HT1080 (cell line): ENCODE results near the gene KCNIP1. TPM values are rescaled to one million over a fixed set of nuclear protein-coding genes. Genes with fewer than 3 reads are reported as not detected.
"Not testable (repeated sequence)": the region's sequence is repeated elsewhere in the genome, so short reads cannot be mapped to it uniquely, and the experiment has no call there.

Experiments used
- DNase-seq: peaks from one replicate; pipeline ENCODE4 v3.0.0-alpha.2; 2015; ENCODE audit warnings: low read depth
- total RNA-seq: library from RNA; depleted of rRNA; stranded (reverse); fragments of >200 nt; shearing (Covaris generic); gene quantifications from 2 replicates; pipeline ENCODE4 v1.2.3, GENCODE V29; 2014

The KCNIP1 gene
- total RNA-seq, 1 experiment from 2014 or later = not detected

DNA sequence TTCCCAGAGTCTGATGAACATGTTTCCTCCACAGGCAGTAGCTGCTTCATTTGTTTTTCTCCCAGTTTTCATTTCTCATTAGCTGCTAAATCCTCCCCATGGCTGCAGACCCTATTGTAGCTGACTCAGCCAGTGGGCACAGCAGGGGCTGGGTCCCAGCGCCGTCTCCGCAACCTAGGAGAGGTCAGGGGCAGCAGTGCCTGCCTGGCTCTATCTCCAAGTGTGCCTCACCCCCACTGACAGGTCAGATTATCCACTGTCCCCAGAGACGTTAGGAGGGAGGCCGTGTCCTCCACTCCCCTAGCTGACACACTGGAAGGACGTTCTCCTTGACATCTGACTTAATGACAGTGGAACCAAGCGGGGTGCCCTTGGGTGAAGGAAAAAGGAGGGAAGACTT lies 31.1 kb downstream of the KCNIP1 start:
- no peak for DNase-seq

- no peak for DNase-seq
Observed at GRCh38 chr5:170536525-170536924, 32.7 kb downstream of the KCNIP1 start.

- DNase-seq = no peak
Observed at GRCh38 chr5:170537451-170538095, 33.8 kb downstream of the KCNIP1 start.

DNA sequence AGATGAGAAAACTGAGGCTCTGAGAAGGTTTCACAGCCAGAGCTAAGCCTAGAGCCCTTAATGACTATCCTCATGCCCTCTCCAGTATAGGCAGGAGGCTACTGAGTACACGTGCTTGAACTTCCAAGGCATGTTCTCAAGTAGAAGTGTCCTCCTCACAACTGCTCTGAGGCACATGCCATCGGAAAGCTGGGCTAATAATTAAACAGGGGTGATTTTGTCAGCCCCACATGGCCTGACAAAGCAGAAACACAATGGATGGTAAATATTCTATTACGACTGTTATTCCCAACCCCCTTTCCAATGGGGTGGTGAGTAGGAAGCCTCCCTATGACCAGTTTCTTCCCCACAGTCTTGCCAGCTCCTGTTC lies 34.3 kb downstream of the KCNIP1 start:
- DNase-seq = no peak

GRCh38 chr5:170538696-170539586 lies 35.1 kb downstream of the KCNIP1 start:
- no peak for DNase-seq

- DNase-seq = no peak
Observed at GRCh38 chr5:170540271-170540670, 36.5 kb downstream of the KCNIP1 start.

DNA sequence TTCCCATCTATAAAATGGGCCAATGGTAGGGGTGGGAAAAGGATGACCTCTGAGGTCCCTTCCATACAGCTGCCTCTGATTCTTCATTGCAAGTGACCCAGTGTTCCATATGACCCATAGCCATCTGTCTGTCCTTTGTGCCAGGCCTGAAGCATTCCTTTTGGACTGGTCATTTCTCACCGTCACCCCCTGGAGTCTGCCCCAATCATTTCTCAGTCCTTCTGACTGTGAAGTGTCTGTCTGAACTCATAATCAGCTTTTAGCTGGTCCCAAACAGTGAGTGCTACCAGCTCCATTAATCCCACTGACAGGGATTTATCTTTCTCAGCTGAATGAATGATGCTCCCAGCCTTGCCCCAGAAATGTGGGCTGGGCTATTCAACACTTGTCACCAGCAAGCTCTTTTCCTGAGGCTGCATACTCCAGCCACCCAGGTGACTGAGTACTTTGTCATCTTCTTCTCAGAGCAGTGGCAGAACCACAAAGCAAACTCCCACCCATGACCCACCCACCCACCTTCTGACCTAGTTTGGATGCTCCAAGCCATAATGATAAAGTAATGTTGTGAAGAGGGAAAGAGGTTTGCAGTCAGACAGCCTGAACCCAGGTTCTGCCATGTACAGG lies 37.4 kb downstream of the KCNIP1 start:
- DNase-seq = no peak

DNA sequence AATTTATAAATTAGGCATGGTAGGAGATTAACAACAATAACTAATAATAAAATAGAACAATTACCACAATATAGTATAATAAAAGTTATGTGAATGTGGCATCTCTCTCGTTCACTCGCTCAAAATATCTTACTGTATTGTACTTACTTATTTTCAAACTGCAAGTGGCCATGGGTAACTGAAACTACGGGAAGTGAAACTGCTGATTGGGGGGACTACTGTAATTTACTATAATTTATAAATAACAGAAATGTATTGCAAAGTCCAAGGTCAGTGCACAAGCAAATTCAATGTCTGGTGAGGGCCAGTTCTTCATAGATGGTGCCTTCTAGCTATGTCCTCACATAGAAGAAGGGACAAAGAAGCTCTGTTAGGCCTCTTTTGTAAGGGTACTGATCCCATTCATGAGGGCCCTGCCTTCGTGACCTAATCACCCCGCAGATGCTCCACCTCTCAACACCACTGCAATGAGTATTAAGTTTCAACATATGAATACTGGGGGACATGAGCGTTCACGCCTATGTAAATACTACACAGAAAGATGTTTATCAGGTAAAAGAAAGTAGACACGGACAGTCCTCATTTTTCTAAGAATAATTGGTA lies 39.0 kb downstream of the KCNIP1 start:
- DNase-seq = no peak

- no peak for DNase-seq
Observed at GRCh38 chr5:170545313-170545712, 41.5 kb downstream of the KCNIP1 start.

GRCh38 chr5:170545811-170546210 lies 42.0 kb downstream of the KCNIP1 start:
- no peak for DNase-seq

GRCh38 chr5:170546282-170546681 lies 42.5 kb downstream of the KCNIP1 start:
- DNase-seq = no peak

DNA sequence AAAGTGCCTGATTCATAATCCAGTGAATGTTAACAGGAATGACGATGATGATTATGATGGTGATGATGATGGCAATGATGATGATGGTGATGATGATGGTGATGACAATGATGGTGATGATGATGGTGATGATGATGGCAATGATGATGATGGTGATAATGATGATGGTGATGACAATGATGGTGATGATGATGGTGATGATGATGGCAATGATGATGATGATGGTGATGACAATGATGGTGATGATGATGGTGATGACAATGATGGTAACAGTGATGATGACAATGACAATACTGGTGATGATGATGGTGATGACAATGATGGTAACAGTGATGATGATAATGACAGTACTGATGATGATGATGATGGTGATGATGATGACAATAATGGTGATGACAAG lies 46.6 kb downstream of the KCNIP1 start:
- DNase-seq = not testable (repeated sequence)

DNA sequence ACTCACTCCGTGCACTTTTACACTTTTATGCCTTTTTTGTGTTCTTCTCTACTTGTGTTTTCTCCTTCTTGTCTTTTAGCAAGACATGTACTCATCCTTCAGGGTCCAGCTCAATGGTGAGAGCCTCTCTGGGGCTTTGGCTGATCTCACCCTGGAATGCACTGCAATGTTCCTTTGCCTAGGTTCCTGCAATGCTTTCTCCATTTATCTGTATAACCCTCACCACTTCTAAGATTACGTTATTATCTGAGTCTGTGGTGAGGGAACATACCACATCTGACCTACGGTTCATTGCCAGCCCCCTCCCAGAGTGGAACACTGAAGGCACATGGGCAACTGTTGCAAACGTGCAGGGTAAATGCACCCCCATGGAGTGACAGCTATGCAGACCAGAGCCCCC lies 47.3 kb downstream of the KCNIP1 start:
- DNase-seq = no peak

GRCh38 chr5:170551622-170552021 lies 47.8 kb downstream of the KCNIP1 start:
- no peak for DNase-seq

GRCh38 chr5:170552621-170553115 lies 48.8 kb downstream of the KCNIP1 start:
- DNase-seq = peak; percentile 74

DNA sequence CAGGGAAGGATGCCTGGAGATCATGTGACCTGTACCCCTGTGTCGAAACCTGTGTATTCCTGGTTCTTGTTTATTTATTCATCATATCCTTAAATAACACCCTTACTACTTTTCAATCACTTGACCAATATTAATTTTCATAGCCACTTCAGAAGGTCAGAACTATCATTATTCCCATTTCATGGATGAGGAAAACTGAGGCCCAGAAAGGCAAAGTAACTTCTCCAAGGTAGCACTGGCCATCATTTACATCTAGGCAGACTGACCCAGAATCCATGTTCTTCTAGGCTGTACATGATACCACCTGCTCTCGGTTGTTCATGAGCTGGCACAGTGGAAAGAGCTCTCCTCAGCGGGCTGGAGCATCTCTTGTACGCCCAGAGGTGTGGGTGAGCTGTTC lies 49.4 kb downstream of the KCNIP1 start:
- DNase-seq = no peak

DNA sequence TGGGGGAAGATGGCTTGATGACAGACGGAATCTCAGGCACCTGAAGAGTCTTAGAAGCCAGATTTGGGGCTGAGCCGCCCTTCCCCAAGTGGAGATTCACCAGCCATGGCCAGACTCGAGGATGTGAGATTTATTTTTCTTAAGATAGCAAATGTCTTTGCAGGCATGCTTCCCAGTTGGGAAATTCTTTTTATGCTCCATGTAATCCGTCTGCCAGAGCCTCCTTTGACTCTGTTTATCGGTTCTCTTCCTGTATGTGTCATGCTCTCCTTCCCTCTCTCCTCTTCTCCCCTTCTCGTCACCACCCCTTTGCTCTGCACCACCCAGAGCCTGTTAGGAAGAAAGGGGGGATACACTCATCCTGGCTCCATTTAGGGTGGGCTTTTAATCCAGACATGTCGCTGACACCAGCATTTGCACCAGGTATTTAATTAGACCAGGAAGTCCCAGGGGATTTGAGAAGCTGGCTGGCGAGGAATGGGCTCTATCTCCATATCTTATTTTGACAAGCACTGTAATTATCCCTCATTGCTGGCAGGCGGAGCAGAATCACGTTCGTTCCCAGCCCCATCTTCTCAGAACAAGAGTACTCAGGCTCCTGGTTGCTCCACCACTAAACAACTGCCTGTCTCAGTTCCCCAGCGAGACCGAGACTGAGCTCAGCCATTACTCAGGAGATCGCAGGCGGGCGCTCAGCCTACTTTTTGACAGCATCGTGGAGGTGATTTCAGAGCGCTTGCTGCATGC lies 50.9 kb downstream of the KCNIP1 start:
- no peak for DNase-seq

GRCh38 chr5:170557314-170557713 lies 53.5 kb downstream of the KCNIP1 start:
- no peak for DNase-seq

DNA sequence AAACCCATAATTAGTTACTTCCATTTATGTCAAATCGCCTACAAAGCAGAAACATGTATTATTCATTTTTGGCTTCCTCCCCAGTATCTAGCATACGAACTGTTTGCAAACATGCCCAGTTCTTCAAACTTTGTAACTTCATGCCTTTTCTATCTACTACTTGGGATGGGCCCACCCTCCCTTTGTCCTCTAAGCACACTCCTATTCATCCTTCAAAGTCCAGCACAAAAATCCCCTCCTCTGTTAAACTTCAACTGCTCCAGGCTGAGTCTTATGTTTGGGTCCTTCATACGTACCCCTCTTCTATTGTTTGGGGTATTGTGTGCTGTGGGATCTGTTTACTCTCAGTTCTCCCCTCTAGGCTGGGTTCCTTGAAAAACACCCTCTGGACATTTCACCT lies 55.5 kb downstream of the KCNIP1 start:
- DNase-seq = no peak

- DNase-seq = no peak
Observed at GRCh38 chr5:170560938-170561337, 57.1 kb downstream of the KCNIP1 start.
